ENCODE measurements around the gene ATP6V0E2.
"Not testable (repeated sequence)": the region's sequence is repeated elsewhere in the genome, so short reads cannot be mapped to it uniquely, and the experiment has no call there.

ATP6V0E2 gene
- 29.4 to 45.5 (median 38.0) reads per million in 4 donors for total RNA-seq

- DNase-seq = peak; percentile 87 to 96 (median 89)
These were observed at the start of gene ATP6V0E2 for GRCh38 chr7:149873074-149873969. Gene ATP6V0E2 (plus strand): TSS chr7:149873969. CDS start chr7:149874066, 97 bp downstream.

- DNase-seq = no peak
These were observed 49.4 kb upstream of the ATP6V0E2 start for GRCh38 chr7:149824301-149824741.

GRCh38 chr7:149824748-149825566 is 48.8 kb upstream of the ATP6V0E2 start:
- no peak for DNase-seq

- DNase-seq = no peak
These were observed 48.0 kb upstream of the ATP6V0E2 start for GRCh38 chr7:149825567-149826343.

- DNase-seq = no peak
These were observed 47.3 kb upstream of the ATP6V0E2 start for GRCh38 chr7:149826344-149827088.

GRCh38 chr7:149827089-149827981 is 46.4 kb upstream of the ATP6V0E2 start:
- peak in 1 of 5 donors; percentile 2 for DNase-seq

- DNase-seq = no peak
These were observed 45.1 kb upstream of the ATP6V0E2 start for GRCh38 chr7:149828357-149829309.

- DNase-seq = not testable (repeated sequence)
These were observed 43.2 kb upstream of the ATP6V0E2 start for GRCh38 chr7:149830527-149830926.

GRCh38 chr7:149830997-149831740 is 42.6 kb upstream of the ATP6V0E2 start:
- DNase-seq = no peak

- no peak for DNase-seq
These were observed 42.0 kb upstream of the ATP6V0E2 start for GRCh38 chr7:149831741-149832219.

- no peak for DNase-seq
These were observed 41.3 kb upstream of the ATP6V0E2 start for GRCh38 chr7:149832332-149833041.

GRCh38 chr7:149833495-149834130 is 40.2 kb upstream of the ATP6V0E2 start:
- no peak for DNase-seq

- DNase-seq = no peak
These were observed 39.2 kb upstream of the ATP6V0E2 start for GRCh38 chr7:149834601-149835000.

GRCh38 chr7:149836434-149836833 is 37.3 kb upstream of the ATP6V0E2 start:
- no peak for DNase-seq

- DNase-seq = no peak
These were observed 36.1 kb upstream of the ATP6V0E2 start for GRCh38 chr7:149837564-149838223.

GRCh38 chr7:149838224-149838991 is 35.4 kb upstream of the ATP6V0E2 start, which contains the start of gene ZNF862:
Gene ZNF862 (plus strand): TSS chr7:149838375. CDS start chr7:149838612, 237 bp downstream.
- DNase-seq = peak; percentile 89 to 98 (median 94)
